Skeletal muscle tissue (tissue), 4 donors: ENCODE data around the gene SHROOM3. TPM values are rescaled to one million over a fixed set of nuclear protein-coding genes. Genes with fewer than 3 reads are reported as not detected.
"Not testable (repeated sequence)": the region's sequence is repeated elsewhere in the genome, so short reads cannot be mapped to it uniquely, and the experiment has no call there.

ENCODE experiments used
- H3K27ac ChIP-seq: one replicate; pipeline ENCODE4 v1.7.0; 2013; ENCODE audit warnings: mild to moderate bottlenecking, low read depth, low read length, inconsistent platforms
- H3K27me3 ChIP-seq, 3 donors: one replicate each; pipeline ENCODE4 v1.7.0; 2013; ENCODE audit warnings: low read length in 3 of 3; ENCODE audit not compliant: control insufficient read depth in 3 of 3, insufficient read depth in 3 of 3
- H3K36me3 ChIP-seq, 3 donors: one replicate each; pipeline ENCODE4 v1.7.0; 2013; ENCODE audit warnings: low read length in 3 of 3; ENCODE audit not compliant: control insufficient read depth in 3 of 3, insufficient read depth in 3 of 3
- H3K4me1 ChIP-seq, 3 donors: one replicate each; pipeline ENCODE4 v1.7.0; 2013; ENCODE audit warnings: low read length in 3 of 3, mild to moderate bottlenecking in 3 of 3; ENCODE audit not compliant: control insufficient read depth in 3 of 3, insufficient read depth in 3 of 3
- H3K4me3 ChIP-seq, 3 donors: one replicate each; pipeline ENCODE4 v1.7.0; 2013; ENCODE audit warnings: low read length in 3 of 3
- H3K9ac ChIP-seq, 3 donors: one replicate each; pipeline ENCODE4 v1.7.0; 2013; ENCODE audit warnings: low read length in 3 of 3, mild to moderate bottlenecking in 3 of 3, moderate library complexity in 2 of 3, low read depth in 1 of 3
- H3K9me3 ChIP-seq, 3 donors: one replicate each; pipeline ENCODE4 v1.7.0; 2013; ENCODE audit warnings: low read length in 3 of 3; ENCODE audit not compliant: control insufficient read depth in 3 of 3
- total RNA-seq: library from RNA; depleted of rRNA; stranded (reverse); fragments of >200 nt; gene quantifications from one replicate; pipeline ENCODE4 v1.2.3, GENCODE V29; 2014
- donor health status: Osteomylitis.

The SHROOM3 gene
- total RNA-seq, 1 donor from 2014 or later, result 21.4 TPM

GRCh38 chr4:76720121-76720520 is 285.1 kb downstream of the SHROOM3 start:
- no peaks in the 10 kb centered on the region for H3K9me3 ChIP-seq
- H3K27ac ChIP-seq, result no peak overlapping the region
- H3K9ac ChIP-seq, result no peak overlapping the region

GRCh38 chr4:76722146-76722545 is 287.1 kb downstream of the SHROOM3 start:
- not testable (repeated sequence) for H3K9me3 ChIP-seq, H3K4me3 ChIP-seq, H3K4me1 ChIP-seq, H3K36me3 ChIP-seq, H3K27me3 ChIP-seq, H3K9ac ChIP-seq, H3K27ac ChIP-seq

More at GRCh38 chr4:76720121-76720520, 285.1 kb downstream of the SHROOM3 start:
- no peak overlapping the region for H3K4me3 ChIP-seq
- no peaks in the 10 kb centered on the region for H3K36me3 ChIP-seq
- H3K27me3 ChIP-seq, result peaks cover 0 to 2% (median 0%) of the 10 kb centered on the region in 3 donors
- H3K4me1 ChIP-seq, result no peaks in the 10 kb centered on the region

GRCh38 chr4:76722838-76723237 is 287.8 kb downstream of the SHROOM3 start:
- no peak overlapping the region for H3K9ac ChIP-seq

GRCh38 chr4:76723373-76723772 is 288.3 kb downstream of the SHROOM3 start:
- Histone ChIP-seq H3K27ac (no peak overlapping the region), H3K9ac (no peak overlapping the region)

More at GRCh38 chr4:76722838-76723237, 287.8 kb downstream of the SHROOM3 start:
- no peaks in the 10 kb centered on the region for H3K27me3 ChIP-seq
- H3K9me3 ChIP-seq, result no peaks in the 10 kb centered on the region
- no peak overlapping the region for H3K27ac ChIP-seq
- no peaks in the 10 kb centered on the region for H3K36me3 ChIP-seq
- H3K4me1 ChIP-seq, result no peaks in the 10 kb centered on the region
- no peak overlapping the region for H3K4me3 ChIP-seq

GRCh38 chr4:76723924-76724323 is 288.9 kb downstream of the SHROOM3 start:
- Histone ChIP-seq H3K4me3 (no peak overlapping the region), H3K27me3 (no peaks in the 10 kb centered on the region), H3K27ac (no peak overlapping the region), H3K9me3 (no peaks in the 10 kb centered on the region), H3K36me3 (no peaks in the 10 kb centered on the region), H3K4me1 (no peaks in the 10 kb centered on the region), H3K9ac (no peak overlapping the region)

More at GRCh38 chr4:76723373-76723772, 288.3 kb downstream of the SHROOM3 start:
- Histone ChIP-seq H3K27me3 (no peaks in the 10 kb centered on the region), H3K9me3 (no peaks in the 10 kb centered on the region), H3K4me3 (no peak overlapping the region), H3K36me3 (no peaks in the 10 kb centered on the region), H3K4me1 (no peaks in the 10 kb centered on the region)

- no peak overlapping the region for H3K9ac ChIP-seq
- H3K9me3 ChIP-seq, result no peaks in the 10 kb centered on the region
- no peak overlapping the region for H3K27ac ChIP-seq
- no peaks in the 10 kb centered on the region for H3K4me1 ChIP-seq
- H3K27me3 ChIP-seq, result no peaks in the 10 kb centered on the region
- H3K36me3 ChIP-seq, result no peaks in the 10 kb centered on the region
- no peak overlapping the region for H3K4me3 ChIP-seq
Observed at GRCh38 chr4:76725039-76725438, 290.0 kb downstream of the SHROOM3 start.

GRCh38 chr4:76726176-76726575 is 291.1 kb downstream of the SHROOM3 start:
- Histone ChIP-seq H3K4me3 (no peak overlapping the region), H3K4me1 (no peaks in the 10 kb centered on the region), H3K9ac (no peak overlapping the region), H3K9me3 (no peaks in the 10 kb centered on the region), H3K27me3 (no peaks in the 10 kb centered on the region), H3K36me3 (no peaks in the 10 kb centered on the region), H3K27ac (no peak overlapping the region)

- Histone ChIP-seq H3K4me3 (no peak overlapping the region), H3K36me3 (no peaks in the 10 kb centered on the region), H3K9ac (no peak overlapping the region), H3K27ac (no peak overlapping the region), H3K27me3 (no peaks in the 10 kb centered on the region), H3K4me1 (no peaks in the 10 kb centered on the region), H3K9me3 (no peaks in the 10 kb centered on the region)
Observed at GRCh38 chr4:76726631-76727030, 291.6 kb downstream of the SHROOM3 start.

GRCh38 chr4:76727934-76728333 is 292.9 kb downstream of the SHROOM3 start:
- H3K4me1 ChIP-seq, H3K27me3 ChIP-seq, H3K4me3 ChIP-seq, H3K9ac ChIP-seq, H3K9me3 ChIP-seq, H3K27ac ChIP-seq, H3K36me3 ChIP-seq: not testable (repeated sequence)

GRCh38 chr4:76729460-76729859 is 294.4 kb downstream of the SHROOM3 start:
- Histone ChIP-seq H3K27ac (no peak overlapping the region), H3K9ac (no peak overlapping the region), H3K36me3 (no peaks in the 10 kb centered on the region), H3K4me3 (no peak overlapping the region), H3K4me1 (no peaks in the 10 kb centered on the region), H3K27me3 (no peaks in the 10 kb centered on the region), H3K9me3 (no peaks in the 10 kb centered on the region)

- no peaks in the 10 kb centered on the region for H3K27me3 ChIP-seq
- no peak overlapping the region for H3K4me3 ChIP-seq
- H3K36me3 ChIP-seq, result no peaks in the 10 kb centered on the region
- H3K9ac ChIP-seq, result no peak overlapping the region
- H3K9me3 ChIP-seq, result no peaks in the 10 kb centered on the region
- H3K4me1 ChIP-seq, result no peaks in the 10 kb centered on the region
- H3K27ac ChIP-seq, result no peak overlapping the region
Observed at GRCh38 chr4:76729980-76730379, 295.0 kb downstream of the SHROOM3 start.
